GM23338 (cell line): ENCODE measurements around the gene SERGEF. TPM values are rescaled to one million over a fixed set of nuclear protein-coding genes. Genes with fewer than 3 reads are reported as not detected.

Experiments
- CREB1 ChIP-seq: fragments of 250-450 bp; sonication (Bioruptor Pico); IDR thresholded peaks from 2 replicates; pipeline ENCODE4 v1.5.0; 2020; ENCODE audit warnings: low read depth, mild to moderate bottlenecking, moderate library complexity
- EZH2 ChIP-seq: fragments of 200-600 bp; sonication (generic); IDR thresholded peaks from one replicate; pipeline ENCODE4 v1.8.0; 2017; ENCODE audit warnings: antibody characterized with exemption, mild to moderate bottlenecking, low read depth; ENCODE audit not compliant: unreplicated experiment
- EZH2phosphoT487 ChIP-seq: fragments of 200-600 bp; sonication (generic); IDR thresholded peaks from one replicate; pipeline ENCODE4 v1.8.1; 2018; ENCODE audit warnings: antibody characterized with exemption; ENCODE audit not compliant: unreplicated experiment
- JUNB ChIP-seq: IDR thresholded peaks from one replicate; pipeline ENCODE4 v1.6.1; 2016; ENCODE audit warnings: antibody characterized with exemption; ENCODE audit not compliant: unreplicated experiment
- NANOG ChIP-seq: IDR thresholded peaks from 2 replicates; pipeline ENCODE4 v1.6.1; 2016; ENCODE audit warnings: antibody characterized with exemption, borderline replicate concordance
- POLR2AphosphoS5 ChIP-seq: IDR thresholded peaks from 2 replicates; pipeline ENCODE4 v1.6.1; 2016; ENCODE audit warnings: antibody characterized with exemption, low read depth
- STAT1 ChIP-seq: IDR thresholded peaks from one replicate; pipeline ENCODE4 v1.6.1; 2016; ENCODE audit warnings: antibody characterized with exemption; ENCODE audit not compliant: unreplicated experiment
- ZNF114 ChIP-seq: fragments of 250-450 bp; sonication (Bioruptor Pico); IDR thresholded peaks from 2 replicates; pipeline ENCODE4 v1.5.0; 2020; ENCODE audit warnings: mild to moderate bottlenecking, moderate library complexity
- ZNF331 ChIP-seq: fragments of 250-450 bp; sonication (Bioruptor Pico); IDR thresholded peaks from 2 replicates; pipeline ENCODE4 v1.5.0; 2020; ENCODE audit warnings: low read depth, mild to moderate bottlenecking, moderate library complexity
- polyA plus RNA-seq: library from polyadenylated mRNA; unstranded; fragments of >200 nt; fragmentation: Nextera tagmentation; extraction: Ambion mirVana; gene quantifications from 2 replicates; pipeline ENCODE4 v1.2.1, GENCODE V29; 2016
- total RNA-seq: library from RNA; depleted of rRNA; stranded (reverse); fragments of >200 nt; shearing (Covaris generic); gene quantifications from 2 replicates; pipeline ENCODE4 v1.2.3, GENCODE V29; 2014
- TF ChIP-seq, protein P1 (sequence below): fragments of 250-450 bp; sonication (Bioruptor Pico); IDR thresholded peaks from 2 replicates; pipeline ENCODE4 v1.5.0; 2020; ENCODE audit warnings: mild to moderate bottlenecking, moderate library complexity
- TF ChIP-seq, protein P2 (sequence below): IDR thresholded peaks from 2 replicates; pipeline ENCODE4 v1.6.1; 2016; ENCODE audit warnings: antibody characterized with exemption
- TF ChIP-seq, protein P3 (sequence below): IDR thresholded peaks from one replicate; pipeline ENCODE4 v1.6.1; 2018; ENCODE audit warnings: antibody characterized with exemption; ENCODE audit not compliant: unreplicated experiment

SERGEF gene
- total and polyA plus RNA-seq, 2 experiments from 2014 or later = 24.2 to 27.9 TPM

DNA sequence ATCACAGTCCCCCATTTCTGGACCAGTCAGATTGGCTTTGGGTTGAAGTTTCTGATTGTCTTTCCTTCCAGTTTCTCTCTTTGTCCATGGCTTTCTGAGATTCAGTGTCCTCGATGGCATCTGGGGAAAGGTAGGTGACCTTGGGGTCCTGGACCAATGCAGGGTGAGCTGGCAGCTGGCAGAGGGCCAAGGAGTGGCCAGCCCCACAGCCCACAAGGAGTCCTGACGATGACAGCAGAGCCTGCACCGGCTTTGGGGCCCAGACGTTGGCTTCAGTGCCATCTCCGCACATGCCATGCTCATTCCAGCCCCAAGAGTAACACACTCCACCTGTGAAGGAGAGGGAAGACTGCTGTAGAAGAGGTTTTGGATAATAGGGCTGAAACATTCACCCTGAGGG lies 224.8 kb downstream of the SERGEF start (continued):
- TF ChIP-seq, protein P1, sequence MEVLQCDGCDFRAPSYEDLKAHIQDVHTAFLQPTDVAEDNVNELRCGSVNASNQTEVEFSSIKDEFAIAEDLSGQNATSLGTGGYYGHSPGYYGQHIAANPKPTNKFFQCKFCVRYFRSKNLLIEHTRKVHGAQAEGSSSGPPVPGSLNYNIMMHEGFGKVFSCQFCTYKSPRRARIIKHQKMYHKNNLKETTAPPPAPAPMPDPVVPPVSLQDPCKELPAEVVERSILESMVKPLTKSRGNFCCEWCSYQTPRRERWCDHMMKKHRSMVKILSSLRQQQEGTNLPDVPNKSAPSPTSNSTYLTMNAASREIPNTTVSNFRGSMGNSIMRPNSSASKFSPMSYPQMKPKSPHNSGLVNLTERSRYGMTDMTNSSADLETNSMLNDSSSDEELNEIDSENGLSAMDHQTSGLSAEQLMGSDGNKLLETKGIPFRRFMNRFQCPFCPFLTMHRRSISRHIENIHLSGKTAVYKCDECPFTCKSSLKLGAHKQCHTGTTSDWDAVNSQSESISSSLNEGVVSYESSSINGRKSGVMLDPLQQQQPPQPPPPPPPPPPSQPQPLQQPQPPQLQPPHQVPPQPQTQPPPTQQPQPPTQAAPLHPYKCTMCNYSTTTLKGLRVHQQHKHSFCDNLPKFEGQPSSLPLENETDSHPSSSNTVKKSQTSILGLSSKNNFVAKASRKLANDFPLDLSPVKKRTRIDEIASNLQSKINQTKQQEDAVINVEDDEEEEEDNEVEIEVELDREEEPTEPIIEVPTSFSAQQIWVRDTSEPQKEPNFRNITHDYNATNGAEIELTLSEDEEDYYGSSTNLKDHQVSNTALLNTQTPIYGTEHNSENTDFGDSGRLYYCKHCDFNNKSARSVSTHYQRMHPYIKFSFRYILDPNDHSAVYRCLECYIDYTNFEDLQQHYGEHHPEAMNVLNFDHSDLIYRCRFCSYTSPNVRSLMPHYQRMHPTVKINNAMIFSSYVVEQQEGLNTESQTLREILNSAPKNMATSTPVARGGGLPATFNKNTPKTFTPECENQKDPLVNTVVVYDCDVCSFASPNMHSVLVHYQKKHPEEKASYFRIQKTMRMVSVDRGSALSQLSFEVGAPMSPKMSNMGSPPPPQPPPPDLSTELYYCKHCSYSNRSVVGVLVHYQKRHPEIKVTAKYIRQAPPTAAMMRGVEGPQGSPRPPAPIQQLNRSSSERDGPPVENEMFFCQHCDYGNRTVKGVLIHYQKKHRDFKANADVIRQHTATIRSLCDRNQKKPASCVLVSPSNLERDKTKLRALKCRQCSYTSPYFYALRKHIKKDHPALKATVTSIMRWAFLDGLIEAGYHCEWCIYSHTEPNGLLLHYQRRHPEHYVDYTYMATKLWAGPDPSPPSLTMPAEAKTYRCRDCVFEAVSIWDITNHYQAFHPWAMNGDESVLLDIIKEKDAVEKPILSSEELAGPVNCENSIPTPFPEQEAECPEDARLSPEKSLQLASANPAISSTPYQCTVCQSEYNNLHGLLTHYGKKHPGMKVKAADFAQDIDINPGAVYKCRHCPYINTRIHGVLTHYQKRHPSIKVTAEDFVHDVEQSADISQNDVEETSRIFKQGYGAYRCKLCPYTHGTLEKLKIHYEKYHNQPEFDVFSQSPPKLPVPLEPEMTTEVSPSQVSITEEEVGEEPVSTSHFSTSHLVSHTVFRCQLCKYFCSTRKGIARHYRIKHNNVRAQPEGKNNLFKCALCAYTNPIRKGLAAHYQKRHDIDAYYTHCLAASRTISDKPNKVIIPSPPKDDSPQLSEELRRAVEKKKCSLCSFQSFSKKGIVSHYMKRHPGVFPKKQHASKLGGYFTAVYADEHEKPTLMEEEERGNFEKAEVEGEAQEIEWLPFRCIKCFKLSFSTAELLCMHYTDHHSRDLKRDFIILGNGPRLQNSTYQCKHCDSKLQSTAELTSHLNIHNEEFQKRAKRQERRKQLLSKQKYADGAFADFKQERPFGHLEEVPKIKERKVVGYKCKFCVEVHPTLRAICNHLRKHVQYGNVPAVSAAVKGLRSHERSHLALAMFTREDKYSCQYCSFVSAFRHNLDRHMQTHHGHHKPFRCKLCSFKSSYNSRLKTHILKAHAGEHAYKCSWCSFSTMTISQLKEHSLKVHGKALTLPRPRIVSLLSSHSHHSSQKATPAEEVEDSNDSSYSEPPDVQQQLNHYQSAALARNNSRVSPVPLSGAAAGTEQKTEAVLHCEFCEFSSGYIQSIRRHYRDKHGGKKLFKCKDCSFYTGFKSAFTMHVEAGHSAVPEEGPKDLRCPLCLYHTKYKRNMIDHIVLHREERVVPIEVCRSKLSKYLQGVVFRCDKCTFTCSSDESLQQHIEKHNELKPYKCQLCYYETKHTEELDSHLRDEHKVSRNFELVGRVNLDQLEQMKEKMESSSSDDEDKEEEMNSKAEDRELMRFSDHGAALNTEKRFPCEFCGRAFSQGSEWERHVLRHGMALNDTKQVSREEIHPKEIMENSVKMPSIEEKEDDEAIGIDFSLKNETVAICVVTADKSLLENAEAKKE (CRISPR knock-in tag) = no peak
- TF ChIP-seq NANOG (no peak), EZH2 (no peak), CREB1 (CRISPR knock-in tag) (no peak), STAT1 (no peak), ZNF114 (CRISPR knock-in tag) (no peak), ZNF331 (CRISPR knock-in tag) (no peak), EZH2phosphoT487 (no peak), JUNB (no peak), POLR2AphosphoS5 (no peak)
- TF ChIP-seq, protein P2, sequence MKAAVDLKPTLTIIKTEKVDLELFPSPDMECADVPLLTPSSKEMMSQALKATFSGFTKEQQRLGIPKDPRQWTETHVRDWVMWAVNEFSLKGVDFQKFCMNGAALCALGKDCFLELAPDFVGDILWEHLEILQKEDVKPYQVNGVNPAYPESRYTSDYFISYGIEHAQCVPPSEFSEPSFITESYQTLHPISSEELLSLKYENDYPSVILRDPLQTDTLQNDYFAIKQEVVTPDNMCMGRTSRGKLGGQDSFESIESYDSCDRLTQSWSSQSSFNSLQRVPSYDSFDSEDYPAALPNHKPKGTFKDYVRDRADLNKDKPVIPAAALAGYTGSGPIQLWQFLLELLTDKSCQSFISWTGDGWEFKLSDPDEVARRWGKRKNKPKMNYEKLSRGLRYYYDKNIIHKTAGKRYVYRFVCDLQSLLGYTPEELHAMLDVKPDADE = no peak
- TF ChIP-seq, protein P3, sequence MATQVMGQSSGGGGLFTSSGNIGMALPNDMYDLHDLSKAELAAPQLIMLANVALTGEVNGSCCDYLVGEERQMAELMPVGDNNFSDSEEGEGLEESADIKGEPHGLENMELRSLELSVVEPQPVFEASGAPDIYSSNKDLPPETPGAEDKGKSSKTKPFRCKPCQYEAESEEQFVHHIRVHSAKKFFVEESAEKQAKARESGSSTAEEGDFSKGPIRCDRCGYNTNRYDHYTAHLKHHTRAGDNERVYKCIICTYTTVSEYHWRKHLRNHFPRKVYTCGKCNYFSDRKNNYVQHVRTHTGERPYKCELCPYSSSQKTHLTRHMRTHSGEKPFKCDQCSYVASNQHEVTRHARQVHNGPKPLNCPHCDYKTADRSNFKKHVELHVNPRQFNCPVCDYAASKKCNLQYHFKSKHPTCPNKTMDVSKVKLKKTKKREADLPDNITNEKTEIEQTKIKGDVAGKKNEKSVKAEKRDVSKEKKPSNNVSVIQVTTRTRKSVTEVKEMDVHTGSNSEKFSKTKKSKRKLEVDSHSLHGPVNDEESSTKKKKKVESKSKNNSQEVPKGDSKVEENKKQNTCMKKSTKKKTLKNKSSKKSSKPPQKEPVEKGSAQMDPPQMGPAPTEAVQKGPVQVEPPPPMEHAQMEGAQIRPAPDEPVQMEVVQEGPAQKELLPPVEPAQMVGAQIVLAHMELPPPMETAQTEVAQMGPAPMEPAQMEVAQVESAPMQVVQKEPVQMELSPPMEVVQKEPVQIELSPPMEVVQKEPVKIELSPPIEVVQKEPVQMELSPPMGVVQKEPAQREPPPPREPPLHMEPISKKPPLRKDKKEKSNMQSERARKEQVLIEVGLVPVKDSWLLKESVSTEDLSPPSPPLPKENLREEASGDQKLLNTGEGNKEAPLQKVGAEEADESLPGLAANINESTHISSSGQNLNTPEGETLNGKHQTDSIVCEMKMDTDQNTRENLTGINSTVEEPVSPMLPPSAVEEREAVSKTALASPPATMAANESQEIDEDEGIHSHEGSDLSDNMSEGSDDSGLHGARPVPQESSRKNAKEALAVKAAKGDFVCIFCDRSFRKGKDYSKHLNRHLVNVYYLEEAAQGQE = no peak
